Coronary artery (tissue), 2 donors: ENCODE data around the gene CST3.
"Not testable (repeated sequence)": the region's sequence is repeated elsewhere in the genome, so short reads cannot be mapped to it uniquely, and the experiment has no call there.

ENCODE experiments used
- DNase-seq: peaks from one replicate; pipeline ENCODE4 v3.0.0-alpha.2; 2017; ENCODE audit warnings: low spot score
- H3K27ac ChIP-seq, 2 donors: fragments of 200-600 bp; sonication (generic); one replicate each; pipeline ENCODE4 v1.5.1; 2016 to 2019
- H3K4me3 ChIP-seq: fragments of 200-600 bp; sonication (generic); 2 replicates; pipeline ENCODE4 v1.5.1; 2016; ENCODE audit warnings: mild to moderate bottlenecking, moderate library complexity
- CTCF ChIP-seq: fragments of 200-600 bp; sonication (generic); IDR thresholded peaks from one replicate; pipeline ENCODE4 v1.5.1; 2019; ENCODE audit warnings: antibody characterized with exemption

Gene CST3

GRCh38 chr20:23637282-23638221 lies at the start of gene CST3:
TSS of gene CST3 (minus strand) at chr20:23637955. CDS start at chr20:23637862, 93 bp downstream.
- Histone ChIP-seq H3K4me3 (peak within 1 kb of the TSS; percentile 91), H3K27ac (peak within 1 kb of the TSS; percentile 76 to 97)
- no peak for TF ChIP-seq CTCF
- peak; percentile 92 for DNase-seq

- TF ChIP-seq CTCF = no peak
- DNase-seq = no peak
- no peak overlapping the region for H3K27ac ChIP-seq
- no peak overlapping the region for H3K4me3 ChIP-seq
Observed at GRCh38 chr20:23686046-23686750, 48.4 kb upstream of the CST3 start.

- H3K4me3 ChIP-seq, DNase-seq, H3K27ac ChIP-seq: not testable (repeated sequence)
Observed at GRCh38 chr20:23685529-23685896, 47.8 kb upstream of the CST3 start.

GRCh38 chr20:23684261-23684660 lies 46.5 kb upstream of the CST3 start:
- Histone ChIP-seq H3K4me3 (no peak overlapping the region), H3K27ac (no peak overlapping the region)
- TF ChIP-seq CTCF = no peak
- DNase-seq = no peak

GRCh38 chr20:23683807-23684206 lies 46.1 kb upstream of the CST3 start:
- Histone ChIP-seq H3K27ac (no peak overlapping the region), H3K4me3 (no peak overlapping the region)
- DNase-seq = no peak
- TF ChIP-seq CTCF = no peak

GRCh38 chr20:23683281-23683680 lies 45.5 kb upstream of the CST3 start:
- H3K27ac ChIP-seq = no peak overlapping the region
- TF ChIP-seq CTCF = no peak
- no peak overlapping the region for H3K4me3 ChIP-seq
- DNase-seq = no peak

- DNase-seq = no peak
Observed at GRCh38 chr20:23680146-23680545, 42.4 kb upstream of the CST3 start.

More at GRCh38 chr20:23680146-23680545, 42.4 kb upstream of the CST3 start:
- Histone ChIP-seq H3K4me3 (no peak overlapping the region), H3K27ac (no peak overlapping the region)
- no peak for TF ChIP-seq CTCF
